Transverse colon (tissue), 4 donors: ENCODE data around the gene RAD51D. TPM values are rescaled to one million over a fixed set of nuclear protein-coding genes. Genes with fewer than 3 reads are reported as not detected.

Experiments
- DNase-seq: peaks from one replicate; pipeline ENCODE4 v3.0.0-alpha.2; 2019
- H3K27ac ChIP-seq, 4 donors: fragments of 200-600 bp; sonication (generic); 2 replicates each; pipeline ENCODE4 v1.5.1; 2016 to 2018; ENCODE audit warnings: inconsistent platforms in 4 of 4
- H3K27me3 ChIP-seq: fragments of 200-600 bp; sonication (generic); 2 replicates; pipeline ENCODE4 v1.5.1; 2017; ENCODE audit warnings: inconsistent platforms
- H3K36me3 ChIP-seq, 4 donors: fragments of 200-600 bp; sonication (generic); 2 replicates each; pipeline ENCODE4 v1.5.1; 2017 to 2019; ENCODE audit warnings: inconsistent platforms in 4 of 4
- H3K4me1 ChIP-seq, 4 donors: fragments of 200-600 bp; sonication (generic); 2 replicates each; pipeline ENCODE4 v1.5.1; 2017 to 2020; ENCODE audit warnings: inconsistent platforms in 4 of 4
- H3K4me3 ChIP-seq, 4 donors: fragments of 200-600 bp; sonication (generic); 1 replicate in 1 of 4; 2 replicates in 3 of 4; pipeline versions ENCODE4 v1.5.1 to v1.6.1; 2017 to 2019; ENCODE audit warnings: inconsistent platforms in 4 of 4
- H3K9me3 ChIP-seq, 2 donors: fragments of 200-600 bp; sonication (generic); 2 replicates each; pipeline ENCODE4 v1.5.1; 2017 to 2019; ENCODE audit warnings: inconsistent platforms in 2 of 2
- CTCF ChIP-seq, 5 experiments: fragments of 200-600 bp in 3 of 5; fragments of 450-650 bp in 2 of 5; sonication (generic) in 3 of 5; IDR thresholded peaks; 1 replicate in 2 of 5; 2 replicates in 3 of 5; pipeline ENCODE4 v1.5.1; 2016 to 2017; ENCODE audit warnings: antibody characterized with exemption in 5 of 5, inconsistent platforms in 3 of 5, mild to moderate bottlenecking in 2 of 5, moderate library complexity in 1 of 5
- EP300 ChIP-seq: sonication (generic); formaldehyde crosslinking; IDR thresholded peaks from one replicate; pipeline ENCODE4 v1.6.1; 2017; ENCODE audit warnings: antibody characterized with exemption, low read depth
- POLR2A ChIP-seq: fragments of 450-650 bp; IDR thresholded peaks from one replicate; pipeline ENCODE4 v1.6.1; 2016; ENCODE audit warnings: antibody characterized with exemption, mild to moderate bottlenecking, moderate library complexity
- POLR2AphosphoS5 ChIP-seq, 3 donors: sonication (generic); formaldehyde crosslinking; IDR thresholded peaks; one replicate each; pipeline ENCODE4 v1.6.1; 2016; ENCODE audit warnings: antibody characterized with exemption in 3 of 3
- WGBS, 2 donors: methylation state at CpG; one replicate each; pipeline ENCODE4 v1.1.5; 2018; ENCODE audit warnings: low coverage in 1 of 2; 5-methylcytosine and 5-hydroxymethylcytosine counted together
- in situ Hi-C, 4 donors: fragments of 200-750 bp; cut with MboI; loops; one replicate each; pipeline versions ENCODE4 v1.15.0 to v1.15.1; 2017; ENCODE audit warnings: low sequenced_read_pairs in 3 of 4, low pct_ligation_motif_present in 1 of 4, low pct_unique_long_range_greater_than_20kb in 1 of 4
- intact Hi-C: fragments of 100-400 bp; cut with DNase I; formaldehyde crosslinking; loops from one replicate; pipeline ENCODE4 v1.15.1; 2023; ENCODE audit warnings: low total_unique reads
- total RNA-seq, 4 donors: library from RNA; depleted of rRNA; stranded (reverse); fragments of >200 nt; gene quantifications; one replicate each; pipeline ENCODE4 v1.1.0, GENCODE V29; 2016

The RAD51D gene
- total RNA-seq, 4 donors from 2014 or later, result 5.6 to 60.3 (median 7.8) TPM

GRCh38 chr17:35051183-35051578, 68.5 kb downstream of the RAD51D start:
- in situ Hi-C loops, result no loop called here
- TF ChIP-seq POLR2A (no peak), POLR2AphosphoS5 (IDR thresholded peaks at IDR 0.05) (peak in 1 of 3 donors; percentile 33)
- WGBS, 2 donors, result 6 to 17% methylated on average over 2 of the region's 2 CpGs
- peaks cover 24 to 49% (median 33%) of the 10 kb centered on the region in 4 donors for H3K4me1 ChIP-seq
- no peaks in the 10 kb centered on the region for H3K9me3 ChIP-seq
- DNase-seq, result peak; percentile 20
- H3K27ac ChIP-seq, result peak overlapping the region; percentile 67 to 77 (median 76)
- intact Hi-C loops, result no loop called here
- H3K36me3 ChIP-seq, result no peaks in the 10 kb centered on the region
- no peaks in the 10 kb centered on the region for H3K27me3 ChIP-seq
- peak overlapping the region in 1 of 4 donors; percentile 0 for H3K4me3 ChIP-seq

GRCh38 chr17:35050170-35050569, 69.5 kb downstream of the RAD51D start:
- H3K36me3 ChIP-seq, result no peaks in the 10 kb centered on the region
- TF ChIP-seq CTCF (IDR thresholded peaks at IDR 0.05) (no peak), EP300 (no peak), POLR2AphosphoS5 (IDR thresholded peaks at IDR 0.05) (no peak), POLR2A (no peak)
- in situ Hi-C loops (no loop called here), intact Hi-C loops (no loop called here)
- no peaks in the 10 kb centered on the region for H3K27me3 ChIP-seq
- peak overlapping the region in 3 of 4 donors; percentile 75 to 77 (median 77) for H3K27ac ChIP-seq
- H3K9me3 ChIP-seq, result no peaks in the 10 kb centered on the region
- peaks cover 27 to 59% (median 42%) of the 10 kb centered on the region in 4 donors for H3K4me1 ChIP-seq
- 97 to 100% methylated on average over 2 of the region's 2 CpGs for WGBS, 2 donors
- H3K4me3 ChIP-seq, result no peak overlapping the region
- DNase-seq, result no peak

GRCh38 chr17:35048685-35049379, 70.8 kb downstream of the RAD51D start:
- H3K27me3 ChIP-seq, result no peaks in the 10 kb centered on the region
- no peaks in the 10 kb centered on the region for H3K36me3 ChIP-seq
- TF ChIP-seq CTCF (IDR thresholded peaks at IDR 0.05) (no peak), POLR2A (no peak), POLR2AphosphoS5 (IDR thresholded peaks at IDR 0.05) (no peak), EP300 (no peak)
- H3K9me3 ChIP-seq, result no peaks in the 10 kb centered on the region
- WGBS, 2 donors, result 89 to 100% methylated on average over 1 to 3 of the region's 3 CpGs
- H3K27ac ChIP-seq, result peak overlapping the region in 1 of 4 donors; percentile 10
- peaks cover 27 to 70% (median 48%) of the 10 kb centered on the region in 4 donors for H3K4me1 ChIP-seq
- H3K4me3 ChIP-seq, result no peak overlapping the region
- no peak for DNase-seq
- in situ Hi-C loops (no loop called here), intact Hi-C loops (no loop called here)

GRCh38 chr17:35046740-35047283, 72.8 kb downstream of the RAD51D start:
- whole genome bisulfite sequencing, 2 donors, result 30 to 35% methylated on average over 4 to 5 of the region's 5 CpGs
- DNase-seq, result no peak
- no peaks in the 10 kb centered on the region for H3K9me3 ChIP-seq
- in situ Hi-C loops (no loop called here), intact Hi-C loops (no loop called here)
- peak overlapping the region; percentile 55 to 64 (median 57) for H3K27ac ChIP-seq
- no peaks in the 10 kb centered on the region for H3K27me3 ChIP-seq
- peaks cover 19 to 53% (median 32%) of the 10 kb centered on the region in 4 donors for H3K4me1 ChIP-seq
- H3K4me3 ChIP-seq, result no peak overlapping the region
- no peak for TF ChIP-seq CTCF (IDR thresholded peaks at IDR 0.05)
- no peak for TF ChIP-seq EP300
- no peak for TF ChIP-seq POLR2AphosphoS5 (IDR thresholded peaks at IDR 0.05)
- TF ChIP-seq POLR2A, result peak; percentile 14
- H3K36me3 ChIP-seq, result no peaks in the 10 kb centered on the region
